Measurements from ENCODE around the gene PTPRC. TPM values are rescaled to one million over a fixed set of nuclear protein-coding genes. Genes with fewer than 3 reads are reported as not detected.

Gene PTPRC
- total RNA-seq, 1 experiment from 2014 or later: 1.4 TPM

DNA sequence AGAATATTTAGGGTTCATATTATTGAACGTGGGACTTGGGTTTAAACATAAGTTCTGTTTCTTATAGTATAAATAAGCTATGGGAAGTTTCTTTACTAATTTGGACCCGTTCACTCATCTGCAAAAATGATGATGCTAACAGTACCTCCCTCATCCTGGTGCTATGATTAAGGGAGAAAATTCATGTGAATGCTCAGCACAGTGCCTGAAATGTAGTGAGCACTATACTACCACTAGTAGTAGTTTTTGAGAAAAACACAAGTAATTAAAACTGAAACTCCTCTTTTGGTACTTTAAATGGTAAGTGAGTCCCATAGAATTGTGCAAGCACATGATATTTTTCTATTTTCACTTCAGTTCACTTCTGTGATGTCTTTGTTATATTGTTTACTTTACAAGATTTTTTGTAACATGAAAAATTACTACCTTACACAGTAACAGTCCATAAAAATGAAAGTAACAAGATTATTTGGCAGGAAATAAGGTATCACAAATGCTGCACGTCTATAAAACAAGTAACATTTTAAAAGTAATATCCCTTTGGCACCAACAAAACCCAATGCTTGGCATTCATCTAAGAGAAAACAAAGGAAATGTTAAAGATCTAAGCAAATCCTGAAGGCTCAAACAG is 11.3 kb upstream of the PTPRC start:
- Histone ChIP-seq H3K9me3 (ENCODE audit: control insufficient read depth, insufficient read depth, low read depth, low read length) (no peaks in the 10 kb centered on the region), H3K36me3 (ENCODE audit: control insufficient read depth, insufficient read depth, low read length) (no peaks in the 10 kb centered on the region), H3K4me1 (ENCODE audit: control insufficient read depth, insufficient read depth, low read length) (no peaks in the 10 kb centered on the region), H3K4me3 (ENCODE audit: low read depth in 2 of 2, low read length in 2 of 2) (no peak overlapping the region), H3K27me3 (ENCODE audit: control insufficient read depth, insufficient read depth, low read length) (no peaks in the 10 kb centered on the region), H3K27ac (ENCODE audit: low read length) (no peak overlapping the region)
- TF ChIP-seq TCF7L2 (IDR thresholded peaks at IDR 0.05; ENCODE audit: low read depth, low read length) (no peak), REST (IDR thresholded peaks at IDR 0.05; ENCODE audit: insufficient read depth in 1 of 2, low read depth in 2 of 2, low read length in 1 of 2) (no peak), POLR2AphosphoS5 (IDR thresholded peaks at IDR 0.05; ENCODE audit: low read depth, low read length) (no peak), SIN3A (IDR thresholded peaks at IDR 0.05; ENCODE audit: borderline replicate concordance, insufficient read depth, low read depth, low read length) (no peak)
- TF ChIP-seq, protein P1, sequence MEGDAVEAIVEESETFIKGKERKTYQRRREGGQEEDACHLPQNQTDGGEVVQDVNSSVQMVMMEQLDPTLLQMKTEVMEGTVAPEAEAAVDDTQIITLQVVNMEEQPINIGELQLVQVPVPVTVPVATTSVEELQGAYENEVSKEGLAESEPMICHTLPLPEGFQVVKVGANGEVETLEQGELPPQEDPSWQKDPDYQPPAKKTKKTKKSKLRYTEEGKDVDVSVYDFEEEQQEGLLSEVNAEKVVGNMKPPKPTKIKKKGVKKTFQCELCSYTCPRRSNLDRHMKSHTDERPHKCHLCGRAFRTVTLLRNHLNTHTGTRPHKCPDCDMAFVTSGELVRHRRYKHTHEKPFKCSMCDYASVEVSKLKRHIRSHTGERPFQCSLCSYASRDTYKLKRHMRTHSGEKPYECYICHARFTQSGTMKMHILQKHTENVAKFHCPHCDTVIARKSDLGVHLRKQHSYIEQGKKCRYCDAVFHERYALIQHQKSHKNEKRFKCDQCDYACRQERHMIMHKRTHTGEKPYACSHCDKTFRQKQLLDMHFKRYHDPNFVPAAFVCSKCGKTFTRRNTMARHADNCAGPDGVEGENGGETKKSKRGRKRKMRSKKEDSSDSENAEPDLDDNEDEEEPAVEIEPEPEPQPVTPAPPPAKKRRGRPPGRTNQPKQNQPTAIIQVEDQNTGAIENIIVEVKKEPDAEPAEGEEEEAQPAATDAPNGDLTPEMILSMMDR (IDR thresholded peaks at IDR 0.05): no peak
- intact Hi-C loops (cut with micrococcal nuclease; ENCODE audit: unreplicated experiment) (no loop called here), in situ Hi-C loops (cut with HindIII; ENCODE audit: low pct_unique_long_range_greater_than_20kb, low sequenced_read_pairs) (no loop called here)
- no TSS peak for BruUV-seq (replicated peaks)
- POLR2A ChIA-PET: no interaction called here
- ATAC-seq: no peak
- CTCF ChIA-PET: no interaction called here
- DNase-seq (ENCODE audit: low read depth, low spot score): no peak

- no peak overlapping the region for H3K27ac ChIP-seq (ENCODE audit: low read length)
- intact Hi-C loops (cut with micrococcal nuclease; ENCODE audit: unreplicated experiment) (no loop called here), in situ Hi-C loops (cut with HindIII; ENCODE audit: low pct_unique_long_range_greater_than_20kb, low sequenced_read_pairs) (no loop called here)
- no peaks in the 10 kb centered on the region for H3K4me1 ChIP-seq (ENCODE audit: control insufficient read depth, insufficient read depth, low read length)
- no peaks in the 10 kb centered on the region for H3K9me3 ChIP-seq (ENCODE audit: control insufficient read depth, insufficient read depth, low read depth, low read length)
- POLR2A ChIA-PET: no interaction called here
- CTCF ChIA-PET: no interaction called here
- DNase-seq (ENCODE audit: low read depth, low spot score) (no peak), ATAC-seq (no peak)
- TF ChIP-seq, protein P1 (IDR thresholded peaks at IDR 0.05): no peak
- TF ChIP-seq TCF7L2 (IDR thresholded peaks at IDR 0.05; ENCODE audit: low read depth, low read length) (no peak), SIN3A (IDR thresholded peaks at IDR 0.05; ENCODE audit: borderline replicate concordance, insufficient read depth, low read depth, low read length) (no peak), REST (IDR thresholded peaks at IDR 0.05; ENCODE audit: insufficient read depth in 1 of 2, low read depth in 2 of 2, low read length in 1 of 2) (no peak), POLR2AphosphoS5 (IDR thresholded peaks at IDR 0.05; ENCODE audit: low read depth, low read length) (no peak)
- no peaks in the 10 kb centered on the region for H3K27me3 ChIP-seq (ENCODE audit: control insufficient read depth, insufficient read depth, low read length)
- H3K36me3 ChIP-seq (ENCODE audit: control insufficient read depth, insufficient read depth, low read length): no peaks in the 10 kb centered on the region
- BruUV-seq (replicated peaks): no TSS peak
- no peak overlapping the region for H3K4me3 ChIP-seq (ENCODE audit: low read depth in 2 of 2, low read length in 2 of 2)
Observed at GRCh38 chr1:198628067-198628455, 10.8 kb upstream of the PTPRC start.
